OCI-LY7 (cell line): ENCODE data around the gene ZNF341. TPM values are rescaled to one million over a fixed set of nuclear protein-coding genes. Genes with fewer than 3 reads are reported as not detected.

ENCODE experiments used
- BruUV-seq: library from RNA; stranded (reverse); fragments of 400-500 nt; replicated peaks from 2 replicates; lab custom pipeline; 2021; lab: Mats Ljungman, UMichigan
- CTCF ChIA-PET: fragments of 300-600 bp; sonication (Branson Sonifier 250); formaldehyde crosslinking; loops from one replicate; lab custom pipeline; 2022; ENCODE audit warnings: antibody characterized with exemption; ENCODE audit not compliant: unreplicated experiment; lab: Charles Lee
- POLR2A ChIA-PET: fragments of 300-600 bp; sonication (Branson Sonifier 250); formaldehyde crosslinking; loops from one replicate; lab custom pipeline; 2022; ENCODE audit warnings: antibody characterized with exemption; lab: Charles Lee
- DNase-seq: peaks from one replicate; pipeline ENCODE4 v3.0.0-alpha.2; 2015; ENCODE audit warnings: low spot score
- H2AFZ ChIP-seq: fragments of 200-600 bp; sonication (generic), shearing (Covaris generic); 2 replicates; pipeline ENCODE4 v1.6.1; 2014; ENCODE audit warnings: mild to moderate bottlenecking, antibody characterized with exemption, low read length, moderate library complexity
- H3K27ac ChIP-seq: fragments of 200-600 bp; sonication (generic); 2 replicates; pipeline ENCODE4 v1.5.1; 2014; ENCODE audit warnings: mixed run types, low read depth, mild to moderate bottlenecking, moderate library complexity, low read length, inconsistent platforms; ENCODE audit not compliant: poor library complexity, severe bottlenecking
- H3K36me3 ChIP-seq: fragments of 200-600 bp; sonication (generic); 2 replicates; pipeline ENCODE4 v1.6.1; 2014; ENCODE audit warnings: mild to moderate bottlenecking, antibody characterized with exemption, low read length, moderate library complexity, mixed read lengths; ENCODE audit not compliant: insufficient read depth
- H3K4me1 ChIP-seq: fragments of 200-600 bp; sonication (generic); 2 replicates; pipeline ENCODE4 v1.5.1; 2014; ENCODE audit warnings: mild to moderate bottlenecking, low read length; ENCODE audit not compliant: insufficient read depth, poor library complexity, severe bottlenecking
- H3K4me2 ChIP-seq: fragments of 200-600 bp; sonication (generic); 2 replicates; pipeline ENCODE4 v1.6.1; 2014; ENCODE audit warnings: mild to moderate bottlenecking, low read length
- H3K4me3 ChIP-seq: fragments of 200-600 bp; sonication (generic); 2 replicates; pipeline ENCODE4 v1.5.1; 2014; ENCODE audit warnings: mild to moderate bottlenecking, low read depth, low read length; ENCODE audit not compliant: poor library complexity, severe bottlenecking
- H3K79me2 ChIP-seq: fragments of 200-600 bp; sonication (generic); 2 replicates; pipeline ENCODE4 v1.6.1; 2016; ENCODE audit warnings: low read depth, mild to moderate bottlenecking, low read length, moderate library complexity, mixed read lengths; ENCODE audit not compliant: insufficient read depth
- H3K9me2 ChIP-seq: fragments of 200-600 bp; sonication (generic); 2 replicates; pipeline ENCODE4 v1.6.1; 2016; ENCODE audit warnings: mild to moderate bottlenecking, low read length, mixed read lengths; ENCODE audit not compliant: insufficient read depth
- H3K9me3 ChIP-seq: fragments of 200-600 bp; sonication (generic); 2 replicates; pipeline ENCODE4 v1.6.1; 2014; ENCODE audit warnings: mild to moderate bottlenecking, mixed run types, low read length, mixed read lengths
- H4K20me1 ChIP-seq: fragments of 200-600 bp; sonication (generic); 2 replicates; pipeline ENCODE4 v1.6.1; 2014; ENCODE audit warnings: mild to moderate bottlenecking, antibody characterized with exemption, low read length, moderate library complexity, mixed read lengths; ENCODE audit not compliant: insufficient read depth
- EZH2phosphoT487 ChIP-seq: fragments of 200-600 bp; sonication (generic); IDR thresholded peaks from 2 replicates; pipeline ENCODE4 v1.6.1; 2018; ENCODE audit warnings: low read depth, borderline replicate concordance, mild to moderate bottlenecking, mixed run types, antibody characterized with exemption, low read length, moderate library complexity, mixed read lengths
- intact Hi-C: fragments of 100-400 bp; cut with micrococcal nuclease; formaldehyde crosslinking; loops from one replicate; pipeline ENCODE4 v1.10.0; 2022; ENCODE audit not compliant: unreplicated experiment
- total RNA-seq, 2 experiments: library from RNA; depleted of rRNA in 1 of 2; stranded (reverse); fragments of >200 nt in 1 of 2; shearing (Covaris generic) in 1 of 2; gene quantifications; 2 replicates each; pipeline ENCODE4 v1.2.3, GENCODE V29; 2014 to 2022
- TF ChIP-seq, protein P1 (sequence below): fragments of 200-600 bp; sonication (generic); conservative IDR thresholded peaks from 2 replicates; pipeline ENCODE4 v1.5.1; 2014; ENCODE audit warnings: mild to moderate bottlenecking, antibody characterized with exemption, low read length, moderate library complexity, mixed read lengths

Gene ZNF341
- total RNA-seq, 2 experiments from 2014 or later: 3.2 to 7.7 TPM

DNA sequence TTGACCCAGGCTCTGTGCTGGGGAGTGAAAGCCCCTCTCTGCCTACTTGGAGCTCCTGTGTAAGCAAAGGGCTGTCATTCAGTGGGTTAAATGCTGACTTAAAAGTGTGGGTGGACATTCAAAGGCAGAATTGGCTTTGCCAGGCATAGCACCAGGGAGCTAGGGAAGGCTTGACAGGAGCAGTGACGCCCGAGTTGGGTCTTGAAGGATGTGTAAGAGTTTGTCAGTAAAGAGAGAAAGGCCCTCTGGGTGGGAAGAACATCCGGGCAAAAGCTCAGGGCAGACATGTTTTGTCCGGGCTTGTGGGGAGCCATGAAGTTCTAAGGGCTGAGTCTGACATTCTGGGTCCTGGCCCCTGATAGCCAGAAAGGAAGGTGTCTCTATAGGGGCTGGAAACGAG lies 51.5 kb downstream of the ZNF341 start:
- ChIA-PET CTCF (no interaction called here), POLR2A (no interaction called here)
- intact Hi-C loops: no loop called here
- Histone ChIP-seq H4K20me1 (no peaks in the 10 kb centered on the region), H3K36me3 (no peaks in the 10 kb centered on the region), H3K4me2 (no peak overlapping the region; the same call in 1 of the 2 replicates), H3K9me2 (no peaks in the 10 kb centered on the region), H3K4me3 (no peak overlapping the region), H3K79me2 (no peaks in the 10 kb centered on the region), H2AFZ (no peak overlapping the region), H3K27ac (no peak overlapping the region), H3K9me3 (no peaks in the 10 kb centered on the region), H3K4me1 (peaks cover 51% of the 10 kb centered on the region)
- TF ChIP-seq EZH2phosphoT487: no peak
- TF ChIP-seq, protein P1, sequence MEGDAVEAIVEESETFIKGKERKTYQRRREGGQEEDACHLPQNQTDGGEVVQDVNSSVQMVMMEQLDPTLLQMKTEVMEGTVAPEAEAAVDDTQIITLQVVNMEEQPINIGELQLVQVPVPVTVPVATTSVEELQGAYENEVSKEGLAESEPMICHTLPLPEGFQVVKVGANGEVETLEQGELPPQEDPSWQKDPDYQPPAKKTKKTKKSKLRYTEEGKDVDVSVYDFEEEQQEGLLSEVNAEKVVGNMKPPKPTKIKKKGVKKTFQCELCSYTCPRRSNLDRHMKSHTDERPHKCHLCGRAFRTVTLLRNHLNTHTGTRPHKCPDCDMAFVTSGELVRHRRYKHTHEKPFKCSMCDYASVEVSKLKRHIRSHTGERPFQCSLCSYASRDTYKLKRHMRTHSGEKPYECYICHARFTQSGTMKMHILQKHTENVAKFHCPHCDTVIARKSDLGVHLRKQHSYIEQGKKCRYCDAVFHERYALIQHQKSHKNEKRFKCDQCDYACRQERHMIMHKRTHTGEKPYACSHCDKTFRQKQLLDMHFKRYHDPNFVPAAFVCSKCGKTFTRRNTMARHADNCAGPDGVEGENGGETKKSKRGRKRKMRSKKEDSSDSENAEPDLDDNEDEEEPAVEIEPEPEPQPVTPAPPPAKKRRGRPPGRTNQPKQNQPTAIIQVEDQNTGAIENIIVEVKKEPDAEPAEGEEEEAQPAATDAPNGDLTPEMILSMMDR: no peak
- BruUV-seq: no TSS peak
- DNase-seq: no peak

DNA sequence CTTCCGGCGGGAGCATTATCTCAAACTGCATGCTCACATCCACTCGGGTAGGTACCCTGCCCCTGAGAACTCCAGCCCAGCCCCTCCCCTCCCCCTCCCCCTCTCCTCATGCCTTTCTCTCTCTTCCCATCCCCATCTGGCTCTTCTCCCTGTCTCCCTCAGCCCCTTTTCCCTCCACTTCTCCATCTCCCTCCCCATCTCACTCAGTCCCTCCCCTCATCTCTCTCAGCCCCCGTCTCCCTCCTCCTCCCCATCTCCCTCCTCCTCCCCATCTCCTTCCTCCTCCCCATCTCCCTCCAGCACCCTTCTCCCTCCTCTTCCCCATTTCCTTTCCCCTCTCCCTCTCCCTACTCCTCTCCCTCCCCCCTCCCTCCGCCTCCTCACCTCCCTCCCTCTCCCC lies 52.0 kb downstream of the ZNF341 start:
- no peak for TF ChIP-seq EZH2phosphoT487
- TF ChIP-seq, protein P1: no peak
- Histone ChIP-seq H3K9me2 (no peaks in the 10 kb centered on the region), H2AFZ (no peak overlapping the region), H3K9me3 (no peaks in the 10 kb centered on the region), H3K4me3 (no peak overlapping the region), H3K36me3 (no peaks in the 10 kb centered on the region), H3K79me2 (no peaks in the 10 kb centered on the region), H3K4me2 (no peak overlapping the region), H4K20me1 (no peaks in the 10 kb centered on the region), H3K4me1 (peaks cover 46% of the 10 kb centered on the region), H3K27ac (no peak overlapping the region)
- POLR2A ChIA-PET: no interaction called here
- BruUV-seq: no TSS peak
- intact Hi-C loops: no loop called here
- DNase-seq: no peak
- CTCF ChIA-PET: no interaction called here

DNA sequence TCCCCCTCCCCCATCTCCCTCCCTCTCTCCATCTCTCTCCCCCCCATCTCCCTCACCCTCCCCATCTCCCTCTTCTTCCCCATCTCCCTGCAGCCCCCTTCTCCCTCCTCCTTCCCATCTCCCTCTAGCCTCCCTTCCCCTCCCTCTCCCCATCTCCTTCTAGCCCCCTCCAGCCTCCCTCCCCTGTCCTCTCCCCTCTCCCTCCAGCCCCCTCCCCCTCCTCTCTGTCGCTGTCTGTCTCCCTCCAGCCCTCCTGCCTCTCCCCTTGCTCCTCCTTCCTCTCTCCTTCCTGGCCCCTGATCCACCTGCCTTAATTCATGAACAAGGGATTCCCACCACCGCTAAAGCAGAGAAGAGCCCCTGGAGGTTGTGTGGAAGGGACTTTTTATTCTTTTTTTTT lies 52.4 kb downstream of the ZNF341 start:
- no peaks in the 10 kb centered on the region for H3K9me3 ChIP-seq
- intact Hi-C loops: no loop called here
- BruUV-seq: no TSS peak
- H3K79me2 ChIP-seq: no peaks in the 10 kb centered on the region
- no peak overlapping the region for H3K4me3 ChIP-seq
- no peaks in the 10 kb centered on the region for H3K36me3 ChIP-seq
- H3K4me1 ChIP-seq: peaks cover 42% of the 10 kb centered on the region
- H3K27ac ChIP-seq: no peak overlapping the region
- no peaks in the 10 kb centered on the region for H3K9me2 ChIP-seq
- no peak for DNase-seq
- TF ChIP-seq, protein P1: no peak
- no peak for TF ChIP-seq EZH2phosphoT487
- POLR2A ChIA-PET: no interaction called here
- H2AFZ ChIP-seq: no peak overlapping the region
- H4K20me1 ChIP-seq: no peaks in the 10 kb centered on the region
- H3K4me2 ChIP-seq: no peak overlapping the region
- CTCF ChIA-PET: no interaction called here
